ENCODE results near the gene NCBP2.

NCBP2 gene

GRCh38 chr3:196951371-196951770 lies 9.0 kb upstream of the NCBP2 start:
- no peak for TF ChIP-seq CTCF (conservative IDR thresholded peaks at IDR 0.05; ENCODE audit: low read depth, low read length)
- Histone ChIP-seq H3K36me3 (ENCODE audit: insufficient read depth) (no peaks in the 10 kb centered on the region), H2AFZ (ENCODE audit: low read depth) (no peak overlapping the region), H3K9ac (no peak overlapping the region), H3K4me2 (no peak overlapping the region), H3K4me3 (IDR thresholded peaks at IDR 0.05; ENCODE audit: insufficient read depth, low read depth, low read length) (no peak overlapping the region), H3K27ac (no peak overlapping the region), H3K79me2 (ENCODE audit: insufficient read depth, low read depth) (no peaks in the 10 kb centered on the region), H3K27me3 (ENCODE audit: insufficient read depth, low read depth) (no peaks in the 10 kb centered on the region), H3K4me1 (ENCODE audit: low read depth, poor library complexity, severe bottlenecking) (no peaks in the 10 kb centered on the region), H4K20me1 (ENCODE audit: insufficient read depth) (no peaks in the 10 kb centered on the region)

- Histone ChIP-seq H3K4me1 (ENCODE audit: low read depth, poor library complexity, severe bottlenecking) (no peaks in the 10 kb centered on the region), H3K9ac (no peak overlapping the region), H3K4me3 (IDR thresholded peaks at IDR 0.05; ENCODE audit: insufficient read depth, low read depth, low read length) (no peak overlapping the region), H3K27ac (no peak overlapping the region), H3K79me2 (ENCODE audit: insufficient read depth, low read depth) (peaks cover 3% of the 10 kb centered on the region; the same call in 1 of the 2 replicates), H4K20me1 (ENCODE audit: insufficient read depth) (no peaks in the 10 kb centered on the region), H3K4me2 (no peak overlapping the region), H2AFZ (ENCODE audit: low read depth) (no peak overlapping the region), H3K36me3 (ENCODE audit: insufficient read depth) (no peaks in the 10 kb centered on the region), H3K27me3 (ENCODE audit: insufficient read depth, low read depth) (no peaks in the 10 kb centered on the region)
- TF ChIP-seq CTCF (conservative IDR thresholded peaks at IDR 0.05; ENCODE audit: low read depth, low read length), result no peak
Observed at GRCh38 chr3:196949750-196950149, 7.4 kb upstream of the NCBP2 start.

GRCh38 chr3:196949285-196949619 lies 6.9 kb upstream of the NCBP2 start:
- Histone ChIP-seq H3K4me3 (IDR thresholded peaks at IDR 0.05; ENCODE audit: insufficient read depth, low read depth, low read length) (no peak overlapping the region), H3K36me3 (ENCODE audit: insufficient read depth) (no peaks in the 10 kb centered on the region), H3K4me1 (ENCODE audit: low read depth, poor library complexity, severe bottlenecking) (no peaks in the 10 kb centered on the region), H3K79me2 (ENCODE audit: insufficient read depth, low read depth) (peaks cover 8% of the 10 kb centered on the region; the same call in 1 of the 2 replicates), H3K4me2 (no peak overlapping the region), H3K9ac (no peak overlapping the region), H3K27me3 (ENCODE audit: insufficient read depth, low read depth) (no peaks in the 10 kb centered on the region), H4K20me1 (ENCODE audit: insufficient read depth) (no peaks in the 10 kb centered on the region), H3K27ac (no peak overlapping the region), H2AFZ (ENCODE audit: low read depth) (no peak overlapping the region)
- no peak for TF ChIP-seq CTCF (conservative IDR thresholded peaks at IDR 0.05; ENCODE audit: low read depth, low read length)

- peaks cover 14% of the 10 kb centered on the region for H3K79me2 ChIP-seq (ENCODE audit: insufficient read depth, low read depth)
- no peak overlapping the region for H3K4me3 ChIP-seq (IDR thresholded peaks at IDR 0.05; ENCODE audit: insufficient read depth, low read depth, low read length)
- H3K4me1 ChIP-seq (ENCODE audit: low read depth, poor library complexity, severe bottlenecking), result no peaks in the 10 kb centered on the region
- no peak overlapping the region for H3K9ac ChIP-seq
- no peaks in the 10 kb centered on the region for H3K27me3 ChIP-seq (ENCODE audit: insufficient read depth, low read depth)
- no peak overlapping the region for H2AFZ ChIP-seq (ENCODE audit: low read depth)
- no peak overlapping the region for H3K4me2 ChIP-seq
- H3K27ac ChIP-seq, result no peak overlapping the region
- H3K36me3 ChIP-seq (ENCODE audit: insufficient read depth), result no peaks in the 10 kb centered on the region
- H4K20me1 ChIP-seq (ENCODE audit: insufficient read depth), result no peaks in the 10 kb centered on the region
- no peak for TF ChIP-seq CTCF (conservative IDR thresholded peaks at IDR 0.05; ENCODE audit: low read depth, low read length)
Observed at GRCh38 chr3:196948442-196949284, 6.3 kb upstream of the NCBP2 start.

All from KMS-11 (cell line).